Liver (tissue), 9 donors: ENCODE measurements around the gene AOAH. TPM values are rescaled to one million over a fixed set of nuclear protein-coding genes. Genes with fewer than 3 reads are reported as not detected.

ENCODE experiments used
- DNase-seq: peaks from one replicate; pipeline ENCODE4 v3.0.0-alpha.2; 2017; ENCODE audit warnings: low spot score
- H3K27ac ChIP-seq, 2 donors: one replicate each; pipeline ENCODE4 v1.7.0; 2013; ENCODE audit warnings: inconsistent platforms in 2 of 2, low read length in 2 of 2, control low read depth in 1 of 2, low read depth in 1 of 2, mild to moderate bottlenecking in 1 of 2
- H3K27me3 ChIP-seq, 4 donors: one replicate each; pipeline versions ENCODE4 v1.6.1 to v1.7.0; 2013; ENCODE audit warnings: low read length in 3 of 4, inconsistent platforms in 1 of 4, mild to moderate bottlenecking in 1 of 4, moderate library complexity in 1 of 4; ENCODE audit not compliant: control insufficient read depth in 4 of 4, insufficient read depth in 4 of 4
- H3K36me3 ChIP-seq, 4 donors: one replicate each; pipeline versions ENCODE4 v1.6.1 to v1.7.0; 2013; ENCODE audit warnings: low read length in 3 of 4, mild to moderate bottlenecking in 3 of 4, low read depth in 1 of 4, moderate library complexity in 1 of 4; ENCODE audit not compliant: control insufficient read depth in 4 of 4, insufficient read depth in 3 of 4
- H3K4me1 ChIP-seq, 4 donors: one replicate each; pipeline versions ENCODE4 v1.6.1 to v1.7.0; 2013; ENCODE audit warnings: low read length in 3 of 4, mild to moderate bottlenecking in 3 of 4, moderate library complexity in 1 of 4; ENCODE audit not compliant: control insufficient read depth in 4 of 4, insufficient read depth in 4 of 4
- H3K4me3 ChIP-seq, 3 donors: one replicate each; pipeline versions ENCODE4 v1.6.1 to v1.7.0; 2013; ENCODE audit warnings: low read length in 3 of 3, control low read depth in 1 of 3, low read depth in 1 of 3, mild to moderate bottlenecking in 1 of 3
- H3K9ac ChIP-seq, 2 donors: one replicate each; pipeline ENCODE4 v1.7.0; 2013; ENCODE audit warnings: low read length in 2 of 2, mild to moderate bottlenecking in 2 of 2, moderate library complexity in 2 of 2, control low read depth in 1 of 2, low read depth in 1 of 2
- H3K9me3 ChIP-seq, 4 donors: one replicate each; pipeline versions ENCODE4 v1.6.1 to v1.7.0; 2013; ENCODE audit warnings: low read length in 3 of 4; ENCODE audit not compliant: control insufficient read depth in 4 of 4
- ATF3 ChIP-seq: IDR thresholded peaks from 2 replicates; pipeline ENCODE4 v1.6.1; 2016; ENCODE audit warnings: antibody characterized with exemption
- CTCF ChIP-seq: fragments of 150-350 bp; IDR thresholded peaks from 2 replicates; pipeline ENCODE4 v1.5.1; 2017; ENCODE audit warnings: improper control_type of control experiment, low read depth, low read length; ENCODE audit not compliant: missing input control
- EGR1 ChIP-seq, 2 donors: IDR thresholded peaks; 2 replicates each; pipeline ENCODE4 v1.6.1; 2016 to 2018; ENCODE audit warnings: antibody characterized with exemption in 2 of 2, low read depth in 2 of 2
- FOXA1 ChIP-seq: IDR thresholded peaks from 2 replicates; pipeline ENCODE4 v1.6.1; 2016; ENCODE audit warnings: antibody characterized with exemption
- FOXA2 ChIP-seq: IDR thresholded peaks from 2 replicates; pipeline ENCODE4 v1.6.1; 2016; ENCODE audit warnings: antibody characterized with exemption
- GABPA ChIP-seq, 2 donors: IDR thresholded peaks in 1 of 2; conservative IDR thresholded peaks in 1 of 2; 2 replicates each; pipeline ENCODE4 v1.6.1; 2016; ENCODE audit warnings: antibody characterized with exemption in 2 of 2, mild to moderate bottlenecking in 1 of 2, moderate library complexity in 1 of 2
- HNF4A ChIP-seq, 2 donors: conservative IDR thresholded peaks; 2 replicates each; pipeline ENCODE4 v1.6.1; 2016; ENCODE audit warnings: antibody characterized with exemption in 2 of 2, mild to moderate bottlenecking in 2 of 2
- HNF4G ChIP-seq: IDR thresholded peaks from 2 replicates; pipeline ENCODE4 v1.6.1; 2016; ENCODE audit warnings: antibody characterized with exemption
- JUND ChIP-seq, 2 donors: IDR thresholded peaks; 2 replicates each; pipeline ENCODE4 v1.6.1; 2016; ENCODE audit warnings: antibody characterized with exemption in 2 of 2
- MAX ChIP-seq: IDR thresholded peaks from 2 replicates; pipeline ENCODE4 v1.6.1; 2016; ENCODE audit warnings: antibody characterized with exemption
- NR2F2 ChIP-seq: IDR thresholded peaks from 2 replicates; pipeline ENCODE4 v1.6.1; 2016; ENCODE audit warnings: antibody characterized with exemption
- RAD21 ChIP-seq, 2 donors: IDR thresholded peaks; 2 replicates each; pipeline ENCODE4 v1.6.1; 2016; ENCODE audit warnings: antibody characterized with exemption in 2 of 2, mild to moderate bottlenecking in 2 of 2
- REST ChIP-seq: IDR thresholded peaks from 2 replicates; pipeline ENCODE4 v1.6.1; 2016; ENCODE audit warnings: antibody characterized with exemption, mild to moderate bottlenecking
- RXRA ChIP-seq, 2 donors: IDR thresholded peaks; 2 replicates each; pipeline ENCODE4 v1.6.1; 2017 to 2018; ENCODE audit warnings: antibody characterized with exemption in 2 of 2, mild to moderate bottlenecking in 1 of 2
- SP1 ChIP-seq: IDR thresholded peaks from 2 replicates; pipeline ENCODE4 v1.6.1; 2018; ENCODE audit warnings: antibody characterized with exemption, mild to moderate bottlenecking
- TAF1 ChIP-seq: conservative IDR thresholded peaks from 2 replicates; pipeline ENCODE4 v1.6.1; 2016; ENCODE audit warnings: antibody characterized with exemption, mild to moderate bottlenecking
- YY1 ChIP-seq: IDR thresholded peaks from 2 replicates; pipeline ENCODE4 v1.6.1; 2016; ENCODE audit warnings: antibody characterized with exemption, mild to moderate bottlenecking
- WGBS: extraction: QIAGEN DNeasy Blood & Tissue Kit; methylation state at CpG from one replicate; pipeline ENCODE4 v1.1.7; 2013; 5-methylcytosine and 5-hydroxymethylcytosine counted together
- polyA plus RNA-seq, 2 donors: library from polyadenylated mRNA; stranded (reverse) in 1 of 2; unstranded in 1 of 2; fragments of 200-250 nt in 1 of 2; fragments of >200 nt in 1 of 2; fragmentation: Nextera tagmentation in 1 of 2; extraction: Ambion mirVana in 1 of 2; gene quantifications; one replicate each; pipeline versions ENCODE4 v1.2.1 to v1.2.3, GENCODE V29; 2013 to 2015
- total RNA-seq, 2 donors: library from RNA; depleted of rRNA; stranded (reverse); fragments of >200 nt; gene quantifications; one replicate each; pipeline ENCODE4 v1.2.3, GENCODE V29; 2014
- TF ChIP-seq, protein P1 (sequence below): IDR thresholded peaks from 2 replicates; pipeline ENCODE4 v1.6.1; 2016; ENCODE audit warnings: antibody characterized with exemption
- donor health status: healthy.
- donor health status: healthy.
- donor health status: healthy.
- donor health status: healthy.
- donor health status: healthy.

The AOAH gene
- total and polyA plus RNA-seq, 4 donors: 2.4 to 26.7 (median 5.8) TPM

- TF ChIP-seq ATF3: no peak
- TF ChIP-seq CTCF: no peak
- TF ChIP-seq YY1: no peak
- TF ChIP-seq EGR1 (IDR thresholded peaks at IDR 0.05; ENCODE audit: low read depth in 2 of 2): no peak
- no peak for TF ChIP-seq REST
- TF ChIP-seq, protein P1, sequence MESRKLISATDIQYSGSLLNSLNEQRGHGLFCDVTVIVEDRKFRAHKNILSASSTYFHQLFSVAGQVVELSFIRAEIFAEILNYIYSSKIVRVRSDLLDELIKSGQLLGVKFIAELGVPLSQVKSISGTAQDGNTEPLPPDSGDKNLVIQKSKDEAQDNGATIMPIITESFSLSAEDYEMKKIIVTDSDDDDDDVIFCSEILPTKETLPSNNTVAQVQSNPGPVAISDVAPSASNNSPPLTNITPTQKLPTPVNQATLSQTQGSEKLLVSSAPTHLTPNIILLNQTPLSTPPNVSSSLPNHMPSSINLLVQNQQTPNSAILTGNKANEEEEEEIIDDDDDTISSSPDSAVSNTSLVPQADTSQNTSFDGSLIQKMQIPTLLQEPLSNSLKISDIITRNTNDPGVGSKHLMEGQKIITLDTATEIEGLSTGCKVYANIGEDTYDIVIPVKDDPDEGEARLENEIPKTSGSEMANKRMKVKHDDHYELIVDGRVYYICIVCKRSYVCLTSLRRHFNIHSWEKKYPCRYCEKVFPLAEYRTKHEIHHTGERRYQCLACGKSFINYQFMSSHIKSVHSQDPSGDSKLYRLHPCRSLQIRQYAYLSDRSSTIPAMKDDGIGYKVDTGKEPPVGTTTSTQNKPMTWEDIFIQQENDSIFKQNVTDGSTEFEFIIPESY: no peak
- no peak for TF ChIP-seq HNF4G
- TF ChIP-seq TAF1: no peak
- TF ChIP-seq FOXA1: no peak
- no peak for TF ChIP-seq FOXA2
- no peak for TF ChIP-seq NR2F2
- TF ChIP-seq RXRA (IDR thresholded peaks at IDR 0.05): no peak
- TF ChIP-seq MAX: no peak
- no peak for TF ChIP-seq GABPA (IDR thresholded peaks at IDR 0.05 in 1 of 2, conservative IDR thresholded peaks at IDR 0.05 in 1 of 2)
- no peak for TF ChIP-seq HNF4A (conservative IDR thresholded peaks at IDR 0.05)
- no peak for TF ChIP-seq RAD21 (IDR thresholded peaks at IDR 0.05)
- no peak for TF ChIP-seq SP1
- no peak for TF ChIP-seq JUND (IDR thresholded peaks at IDR 0.05)
- WGBS: 56% methylated on average over 1 of the region's 1 CpG
- H3K4me3 ChIP-seq: no peak overlapping the region
- peaks cover 0 to 4% (median 0%) of the 10 kb centered on the region in 4 donors for H3K36me3 ChIP-seq
- H3K9ac ChIP-seq: no peak overlapping the region
- H3K9me3 ChIP-seq: no peaks in the 10 kb centered on the region
- no peak overlapping the region for H3K27ac ChIP-seq
- no peaks in the 10 kb centered on the region for H3K27me3 ChIP-seq
- DNase-seq: no peak
- no peaks in the 10 kb centered on the region for H3K4me1 ChIP-seq
These were observed 178.0 kb downstream of the AOAH start for GRCh38 chr7:36546331-36546730.
